GM21447 (cell line): ENCODE data around the gene EFHB.
"Not testable (repeated sequence)": the region's sequence is repeated elsewhere in the genome, so short reads cannot be mapped to it uniquely, and the experiment has no call there.

Experiments used
- ATAC-seq: cut with Tn5 transposase; IDR thresholded peaks from one replicate; pipeline ENCODE4 v1.9.1; 2021; ENCODE audit not compliant: unreplicated experiment

The EFHB gene, protein sequence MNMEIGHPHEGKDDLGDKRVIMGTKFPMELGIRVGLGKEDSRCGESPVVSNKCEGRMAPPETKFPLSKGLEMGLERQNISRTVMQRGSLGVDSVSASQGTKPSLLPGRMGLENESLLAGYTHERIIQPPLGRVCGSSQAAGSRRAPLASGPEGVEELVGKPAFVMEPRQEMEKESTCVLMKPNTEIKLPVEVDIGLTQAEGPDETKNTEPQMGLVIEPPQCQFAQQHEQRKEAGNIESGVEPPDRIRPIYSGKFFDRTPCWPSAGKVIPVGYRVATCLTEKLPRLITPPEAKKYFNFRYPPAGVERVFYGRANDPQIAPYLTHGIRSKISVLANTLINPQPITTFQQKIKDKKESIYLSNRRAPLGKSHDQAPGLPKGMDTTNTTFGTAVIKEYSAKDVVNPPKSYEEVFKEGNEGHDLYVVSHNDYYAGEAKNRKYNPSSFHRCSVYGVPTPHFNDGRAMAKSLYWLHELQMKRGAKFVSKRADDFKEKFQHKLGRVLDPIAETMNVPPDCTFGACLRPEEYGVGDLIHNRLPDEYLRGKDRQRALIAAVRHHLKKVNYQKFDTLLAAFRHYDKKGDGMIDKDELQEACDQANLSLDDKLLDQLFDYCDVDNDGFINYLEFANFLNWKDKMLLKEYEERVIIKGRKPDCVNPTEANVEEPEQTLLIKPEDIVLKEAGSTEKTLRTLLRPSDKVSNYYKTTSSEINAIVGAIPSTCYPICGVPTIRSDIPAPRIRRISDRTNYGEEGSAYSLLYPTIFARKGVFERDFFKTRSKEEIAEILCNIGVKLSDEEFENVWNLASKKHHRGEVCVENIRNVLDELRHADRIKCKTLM

DNA sequence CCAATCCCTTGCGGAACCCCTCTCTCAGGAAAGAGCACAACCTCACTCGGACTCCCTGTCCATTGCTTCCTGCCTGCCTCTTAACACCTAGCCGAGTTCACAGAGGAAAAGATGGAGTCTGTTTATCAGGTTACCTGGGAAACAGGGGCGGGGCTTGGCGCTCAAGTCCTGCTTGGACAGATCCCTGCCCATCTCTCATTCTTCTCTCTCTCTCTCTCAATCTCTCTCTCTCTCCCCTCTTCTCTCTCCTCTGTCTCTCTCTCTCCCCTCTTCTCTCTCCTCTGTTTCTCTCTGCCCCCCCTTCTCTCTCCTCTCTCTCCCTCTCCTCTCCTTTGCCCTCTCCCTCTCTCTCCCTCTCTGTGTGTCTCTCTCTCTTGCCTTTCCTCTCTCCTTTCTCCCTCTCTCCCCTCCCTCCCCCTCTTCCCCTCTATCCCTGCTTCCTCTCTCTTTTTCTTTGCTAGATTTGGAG is at the start of gene EFHB:
EFHB (minus strand) TSS at position 120 of the 469 bp plus-strand sequence. CDS start 199 bp downstream, outside the sequence.
- ATAC-seq: no peak

DNA sequence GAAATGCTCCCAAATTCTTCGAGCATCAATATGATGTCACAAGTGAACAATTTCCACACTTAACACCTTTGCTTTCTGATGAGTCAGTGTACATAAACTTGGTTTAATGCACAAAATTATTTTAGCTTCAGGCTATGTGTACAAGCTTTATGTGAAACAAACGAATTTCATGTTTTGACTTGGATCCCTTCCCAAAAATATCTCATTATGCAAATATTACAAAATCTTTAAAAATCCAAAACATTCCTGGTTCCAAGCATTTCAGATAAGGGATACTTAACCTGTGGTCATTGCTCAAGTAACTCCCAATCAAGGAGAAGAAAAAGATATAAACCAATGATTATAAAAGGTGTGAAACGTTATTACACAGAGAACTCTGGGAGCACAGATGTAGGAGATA is 38.0 kb upstream of the EFHB start:
- no peak for ATAC-seq

DNA sequence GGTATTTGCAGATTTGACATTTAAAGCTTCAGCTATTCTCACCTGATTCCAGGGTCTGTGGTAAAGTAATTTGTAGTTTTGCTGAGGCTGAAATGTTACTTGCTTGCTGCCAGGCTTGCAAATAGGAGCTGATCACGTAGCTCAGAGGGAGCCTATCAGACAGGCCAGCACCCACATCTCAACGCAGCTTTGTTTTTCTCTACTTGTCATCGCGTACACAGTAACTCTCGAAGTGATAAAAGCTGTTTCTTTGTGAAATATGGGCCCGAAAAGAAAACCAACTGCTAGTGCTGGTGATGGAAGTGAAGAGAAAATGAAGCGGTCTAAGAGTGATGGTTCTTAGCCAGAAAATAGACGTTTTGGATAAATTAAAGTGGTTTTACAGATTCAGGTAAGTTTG is 36.3 kb upstream of the EFHB start:
- no peak for ATAC-seq

DNA sequence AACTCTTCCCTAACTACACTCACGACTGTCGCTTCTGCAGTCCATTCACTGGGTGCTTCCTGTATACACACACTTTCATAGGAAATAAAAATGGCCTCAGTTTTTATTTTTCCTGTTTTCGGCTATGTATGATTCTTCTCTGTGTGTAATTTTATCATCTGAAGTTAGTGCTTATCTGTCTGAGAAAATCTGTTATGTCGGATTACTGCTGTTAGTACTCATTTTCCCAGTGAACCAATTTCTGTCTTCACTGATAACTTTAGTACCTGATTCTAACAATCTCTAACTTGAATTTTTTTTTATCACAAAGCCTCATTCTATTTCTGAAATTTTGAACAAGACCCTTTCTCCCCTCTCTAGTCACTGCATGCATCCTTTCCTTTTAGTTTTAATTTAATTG is 33.8 kb upstream of the EFHB start:
- no peak for ATAC-seq

DNA sequence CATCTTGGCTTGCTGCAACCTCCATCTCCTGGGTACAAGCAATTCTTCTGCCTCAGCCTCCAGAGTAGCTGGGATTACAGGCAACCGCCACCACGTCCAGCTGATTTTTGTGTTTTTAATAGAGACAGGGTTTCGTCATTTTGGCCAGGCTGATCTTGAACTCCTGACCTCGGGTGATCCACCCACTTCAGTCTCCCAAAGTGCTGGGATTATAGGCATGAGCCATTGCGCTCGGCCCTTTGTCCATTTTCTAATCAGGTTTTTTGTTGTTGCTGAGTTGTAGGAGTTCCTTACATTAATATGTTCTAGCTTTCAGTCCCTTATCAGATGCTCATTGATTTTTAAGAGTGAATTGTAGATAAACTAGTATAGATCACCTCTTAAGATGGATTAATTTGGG is 33.2 kb upstream of the EFHB start:
- no peak for ATAC-seq

DNA sequence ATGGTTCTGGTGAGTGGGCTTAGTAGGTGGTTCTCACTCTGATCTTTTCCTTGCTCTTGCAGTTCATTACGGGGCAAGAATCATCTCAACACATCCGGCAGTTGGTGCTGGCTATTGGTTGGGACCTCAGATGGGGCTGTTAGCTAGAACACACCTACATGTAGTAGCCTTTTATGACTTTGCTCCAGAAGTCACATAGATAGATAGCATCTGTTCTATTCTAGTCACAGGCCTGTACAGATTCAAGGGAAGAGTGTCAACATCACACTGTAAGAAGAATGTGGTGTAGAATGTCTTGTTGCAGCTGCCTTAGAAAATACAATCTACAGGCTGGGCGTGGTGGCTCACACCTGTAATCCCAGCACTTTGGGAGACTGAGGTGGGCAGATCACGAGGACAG is 27.9 kb upstream of the EFHB start:
- ATAC-seq: no peak

DNA sequence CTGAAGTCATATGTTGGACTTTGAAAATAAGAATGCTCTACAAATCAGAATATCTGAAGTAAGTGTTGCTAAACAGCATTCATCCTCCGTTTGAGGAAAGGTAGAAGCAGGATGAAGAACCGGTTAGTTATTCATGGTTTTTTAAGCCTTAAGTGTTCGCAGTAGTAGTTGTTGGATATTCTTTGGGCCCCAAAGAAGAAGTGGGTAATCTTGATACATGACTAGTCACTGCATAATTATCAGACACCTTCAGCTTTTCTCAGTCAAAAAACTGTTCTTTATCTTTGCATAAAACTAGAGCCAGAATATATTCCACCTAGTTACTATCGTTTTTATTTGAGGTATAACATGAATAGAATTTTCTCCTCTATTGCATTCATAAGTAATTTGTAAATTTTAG is 26.7 kb upstream of the EFHB start:
- ATAC-seq: no peak

DNA sequence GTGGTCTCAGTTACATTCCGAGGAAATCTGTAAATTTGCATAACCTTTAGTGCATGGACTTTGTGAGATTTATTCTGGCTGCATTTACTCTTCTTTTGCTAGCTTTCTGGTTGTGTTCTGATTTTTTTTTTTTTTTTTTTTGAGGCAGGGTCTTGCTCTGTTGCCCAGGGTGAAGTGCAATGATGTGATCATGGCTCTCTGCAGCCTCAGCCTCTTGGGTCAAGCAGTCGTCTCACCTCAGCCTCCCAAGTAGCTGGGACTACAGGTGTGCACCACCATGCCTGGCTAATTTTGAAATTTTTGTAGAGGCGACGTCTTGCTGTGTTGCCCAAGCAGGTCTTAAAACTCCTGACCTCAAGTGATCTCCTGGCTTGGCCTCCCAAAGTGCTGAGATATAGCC is 25.5 kb upstream of the EFHB start:
- no peak for ATAC-seq

DNA sequence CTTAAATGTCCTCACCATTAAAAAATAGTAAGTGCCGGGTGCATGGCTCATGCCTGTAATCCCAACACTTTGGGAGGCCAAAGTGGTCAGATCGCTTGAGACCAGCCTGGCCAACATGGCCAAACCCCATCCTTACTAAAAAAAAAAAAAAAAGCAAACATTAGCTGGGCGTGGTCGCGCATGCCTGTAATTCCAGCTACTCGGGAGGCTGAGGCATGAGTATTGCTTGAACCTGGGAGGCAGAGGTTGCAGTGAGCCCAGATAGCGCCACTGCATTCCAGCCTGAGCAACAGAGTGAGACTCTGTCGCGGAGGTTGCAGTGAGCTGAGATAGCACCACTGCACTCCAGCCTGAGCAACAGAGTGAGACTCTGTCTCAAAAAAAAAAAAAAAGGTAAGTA is 23.3 kb upstream of the EFHB start:
- not testable (repeated sequence) for ATAC-seq

DNA sequence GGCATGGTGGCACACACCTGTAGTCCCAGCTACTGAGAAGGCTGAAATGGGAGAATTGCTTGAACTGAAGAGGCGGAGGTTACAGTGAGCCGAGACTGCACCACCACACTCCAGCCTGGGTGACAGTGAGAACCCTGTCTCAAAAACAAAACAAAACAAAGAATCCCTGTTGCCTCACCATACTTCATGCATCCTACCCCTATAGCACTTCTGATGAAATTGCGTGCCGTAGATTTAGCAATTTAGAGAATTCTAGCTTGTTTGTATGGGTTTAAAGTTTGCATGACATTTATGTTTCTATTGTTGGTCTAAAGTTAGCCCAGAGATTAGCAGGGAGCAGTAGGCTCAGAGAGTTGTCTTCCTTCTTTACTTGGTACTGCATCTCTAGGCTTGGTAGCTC is 20.7 kb upstream of the EFHB start:
- ATAC-seq: no peak

DNA sequence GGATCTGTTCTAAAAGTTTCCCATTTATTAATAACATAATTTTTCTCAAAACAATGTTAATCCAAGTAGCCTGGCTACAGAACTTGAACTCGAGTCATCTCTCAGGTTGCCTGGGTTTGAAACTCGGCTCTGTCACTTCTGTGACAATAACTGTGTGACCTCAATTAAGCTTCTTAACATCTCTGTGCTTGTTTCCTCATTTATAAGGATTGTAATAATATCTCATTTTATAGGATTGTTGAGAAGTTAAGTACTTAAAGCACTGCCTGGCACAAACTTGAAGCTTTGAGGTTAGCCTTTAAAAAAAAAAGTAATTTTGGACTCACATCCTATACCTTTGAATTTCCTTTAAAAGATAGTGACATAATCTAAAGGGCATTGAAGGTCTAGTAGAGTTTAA is 16.3 kb upstream of the EFHB start:
- no peak for ATAC-seq

DNA sequence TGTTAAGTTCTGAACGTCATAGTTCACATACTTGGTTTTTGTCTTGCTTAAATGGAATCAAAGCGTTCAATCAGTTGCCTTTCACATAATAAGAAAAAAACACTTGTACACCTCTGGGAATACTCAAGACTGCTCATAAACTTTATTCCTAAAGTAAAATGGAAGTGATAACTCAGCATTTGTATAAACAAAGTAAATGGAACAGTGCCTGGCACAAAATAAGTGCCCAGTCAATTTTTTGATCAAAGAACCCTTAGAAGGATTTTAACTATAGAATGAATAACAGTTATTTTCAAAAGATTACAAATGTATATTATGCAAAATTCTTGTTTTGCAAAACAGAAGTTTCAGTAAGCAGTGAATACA is 14.2 kb upstream of the EFHB start:
- ATAC-seq: no peak

DNA sequence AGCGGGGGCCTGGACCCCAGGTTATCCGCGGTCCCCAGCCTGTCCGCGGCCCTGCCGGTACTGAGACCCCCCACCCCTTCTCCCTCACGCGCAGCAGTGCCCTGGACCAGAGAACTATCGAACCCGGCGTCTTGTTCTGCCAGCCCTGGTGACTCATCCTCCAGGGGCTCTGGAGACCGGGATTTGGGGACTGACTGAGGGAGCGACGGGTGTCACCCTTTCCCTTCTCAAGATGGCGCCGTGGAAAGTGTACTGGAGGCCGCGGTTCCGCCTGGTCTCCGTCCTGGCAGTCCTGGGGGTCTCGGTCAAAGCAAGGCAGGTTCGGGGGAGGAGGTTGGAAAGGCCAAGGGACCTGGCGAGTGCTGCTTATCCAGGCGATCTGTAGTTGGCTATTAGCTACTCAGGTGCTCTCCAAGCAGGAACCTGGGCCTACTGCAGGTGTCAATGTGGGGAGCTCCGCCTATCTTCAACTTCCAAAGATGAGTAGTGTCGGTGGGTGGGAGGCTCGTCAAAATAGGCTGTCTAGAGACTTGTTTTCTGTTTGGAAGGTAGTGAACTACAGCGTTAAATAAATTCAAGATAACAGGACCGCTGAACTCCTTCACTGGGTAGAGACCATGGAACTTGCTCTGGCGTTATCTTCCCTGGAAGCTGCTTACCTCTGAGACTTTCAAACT is 13.7 kb upstream of the EFHB start:
- ATAC-seq: peak; percentile 17

DNA sequence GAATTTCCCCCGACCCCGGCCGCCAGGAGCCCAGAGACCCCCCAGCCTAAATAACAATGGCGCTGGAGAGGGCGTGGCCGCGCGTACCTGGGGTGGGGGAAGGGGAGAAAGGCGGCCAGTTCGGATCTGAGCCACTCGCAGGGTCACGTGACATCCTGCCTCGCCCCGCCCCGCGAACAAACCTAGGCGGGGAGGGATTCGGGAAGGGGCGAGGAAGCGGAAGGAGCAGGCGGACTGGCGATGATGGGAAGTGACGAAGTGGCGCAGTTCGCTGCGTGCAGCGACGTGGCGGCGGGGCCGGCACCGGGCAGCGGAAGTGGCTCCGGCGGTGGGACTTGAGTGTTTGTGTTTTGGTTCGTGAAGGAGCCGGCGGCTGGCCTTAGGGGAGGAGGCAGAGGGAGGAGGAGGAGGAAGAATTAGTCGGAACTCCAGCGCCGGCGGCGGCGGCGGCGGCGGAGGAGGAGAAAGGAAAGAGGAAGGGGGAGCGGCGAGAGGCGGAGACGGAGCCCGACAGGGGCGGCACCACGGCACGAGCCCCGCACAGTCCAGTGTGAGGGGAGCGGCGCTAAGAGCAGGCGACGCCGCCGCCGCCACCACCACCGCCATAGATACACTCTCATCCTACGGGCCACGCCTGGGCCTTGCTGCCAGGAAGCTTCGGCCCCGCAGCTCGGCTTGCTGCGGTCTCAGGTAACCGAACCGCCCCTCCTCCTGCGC is 13.0 kb upstream of the EFHB start, which contains the start of gene RAB5A:
RAB5A (plus strand) TSS at position 266 of the 717 bp plus-strand sequence. CDS start 3,802 bp downstream, outside the sequence.
- peak; percentile 95 for ATAC-seq

DNA sequence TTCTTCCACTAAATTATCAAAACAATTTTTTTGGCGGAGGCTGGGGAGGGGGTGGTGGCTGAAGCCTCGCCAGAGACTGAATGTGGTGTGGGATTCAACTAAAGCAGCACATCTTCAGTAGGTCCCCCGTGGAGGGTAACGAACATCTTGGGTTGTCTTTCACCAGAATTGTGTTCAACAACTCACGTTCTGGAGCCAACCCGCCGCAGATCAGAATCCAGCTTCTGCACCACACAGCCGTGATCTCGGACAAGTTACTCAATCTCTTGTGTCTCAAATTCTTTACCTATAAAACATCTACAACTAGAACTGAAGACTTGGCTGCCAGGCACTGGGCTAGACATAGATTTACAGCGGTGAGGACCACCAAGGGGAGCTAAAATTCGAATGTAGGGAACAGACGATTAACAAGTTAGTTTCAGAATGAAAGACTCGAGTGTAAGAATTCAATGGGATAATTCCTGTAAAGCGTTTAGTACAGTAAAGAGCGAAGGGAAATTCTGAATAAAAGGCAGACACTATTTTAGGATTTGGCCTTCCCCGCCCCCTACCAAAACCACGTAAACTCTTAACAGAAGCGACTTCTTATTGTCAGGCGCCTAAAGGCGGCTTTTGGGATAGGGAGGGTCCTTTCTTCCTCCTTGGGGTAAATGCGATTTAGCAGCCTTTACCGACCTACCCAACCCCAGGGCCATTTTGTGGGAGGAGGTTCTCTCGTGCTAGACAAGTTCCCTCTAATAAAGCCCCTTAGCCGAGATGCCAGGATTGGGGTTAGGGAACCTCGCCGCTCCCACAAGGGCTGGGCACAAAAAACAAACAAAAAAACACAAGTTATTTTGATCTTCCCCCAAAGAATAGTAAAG is 12.2 kb upstream of the EFHB start:
- ATAC-seq: peak; percentile 8

DNA sequence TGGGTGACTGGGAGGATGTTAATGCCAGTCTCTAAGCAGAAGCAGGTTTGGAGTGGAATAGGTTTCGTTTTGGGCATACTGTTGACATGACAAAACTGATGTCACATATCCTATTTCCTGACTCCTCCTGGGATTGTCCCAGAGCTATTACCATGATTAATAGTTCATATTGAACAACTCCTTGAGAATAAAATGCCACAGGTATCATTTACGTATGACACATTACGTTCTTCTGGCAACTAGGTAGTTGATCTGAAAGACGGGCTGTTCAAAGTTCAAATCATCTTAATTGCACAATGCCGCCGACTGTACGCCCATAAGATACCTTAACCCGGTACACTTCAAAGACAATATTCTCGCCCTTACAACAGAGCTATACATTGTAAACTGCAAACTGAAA is 11.5 kb upstream of the EFHB start:
- ATAC-seq: no peak

DNA sequence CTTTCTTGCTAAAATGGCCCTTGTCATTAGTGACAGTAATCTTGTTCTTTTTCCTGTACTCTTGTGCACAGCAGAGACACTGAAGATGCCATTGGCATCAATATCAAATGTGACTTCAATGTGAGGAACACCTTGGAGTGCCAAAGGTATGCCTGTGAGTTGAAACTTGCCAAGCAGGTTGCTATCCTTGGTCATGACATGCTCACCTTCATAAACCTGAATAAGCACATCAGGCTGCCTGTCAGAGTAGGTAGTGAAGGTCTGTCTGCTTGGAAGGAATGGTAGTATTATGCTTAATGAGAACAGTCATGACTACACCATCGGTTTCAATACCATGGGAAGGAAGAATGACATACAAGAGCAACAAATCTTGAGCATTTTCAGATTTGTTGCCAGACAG is 6.6 kb upstream of the EFHB start:
- no peak for ATAC-seq

DNA sequence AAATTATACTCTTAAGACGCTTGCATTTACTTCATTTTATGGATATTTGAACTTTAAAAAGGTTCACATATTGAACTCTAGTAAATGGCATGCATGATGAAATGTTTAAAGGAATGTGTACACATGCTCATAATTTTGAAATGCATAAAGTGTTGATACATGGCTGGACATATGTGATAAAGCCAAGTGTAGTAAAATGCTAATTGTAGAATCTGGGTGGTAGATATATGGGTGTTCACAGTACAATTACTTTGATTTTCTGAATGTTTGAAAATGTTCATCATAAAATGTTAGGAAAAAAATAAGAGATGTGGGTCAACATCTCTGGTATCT is 4.2 kb upstream of the EFHB start:
- ATAC-seq: no peak

DNA sequence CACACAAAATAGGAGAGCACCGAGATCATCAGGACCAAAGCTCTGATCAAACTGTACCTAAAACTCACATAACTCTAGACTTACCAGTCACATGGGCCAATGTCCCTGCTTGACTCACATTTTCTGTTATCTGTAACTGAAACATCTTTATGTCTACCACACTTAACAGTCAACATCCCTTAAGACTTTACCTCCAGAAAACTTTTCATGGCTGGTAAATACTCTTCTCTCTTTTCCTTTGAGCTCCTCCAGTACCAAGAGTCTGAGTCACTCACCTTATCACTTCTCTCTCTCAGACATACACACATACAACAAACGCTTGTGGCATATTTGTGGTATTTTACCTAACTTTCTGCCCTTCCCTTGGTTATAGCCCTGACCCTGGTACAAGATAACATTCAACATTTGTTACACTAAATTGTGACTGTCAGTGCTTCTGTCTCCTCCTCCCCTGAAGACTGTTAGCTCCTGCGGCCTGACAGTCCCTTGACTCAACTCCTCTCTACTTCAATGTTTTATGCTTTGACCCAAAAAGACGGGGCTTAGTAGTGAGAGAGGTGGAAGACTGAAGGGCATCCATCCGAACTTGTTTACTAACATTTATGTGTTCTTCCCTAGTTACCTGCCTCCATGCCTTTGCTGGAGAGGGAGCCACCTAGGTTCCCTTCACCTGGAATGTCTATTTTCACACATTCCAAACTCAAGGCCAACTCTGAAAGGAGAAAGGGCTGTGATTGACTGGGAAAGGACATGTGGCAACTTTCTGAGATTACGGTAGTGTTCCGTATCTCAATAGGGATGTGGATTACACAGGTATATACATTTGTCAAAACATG is 3.7 kb upstream of the EFHB start:
- ATAC-seq: no peak
